AG10803 (cell line): ENCODE measurements around the gene TSPEAR.
"Not testable (repeated sequence)": the region's sequence is repeated elsewhere in the genome, so short reads cannot be mapped to it uniquely, and the experiment has no call there.

ENCODE experiments used
- DNase-seq: peaks from one replicate; pipeline ENCODE4 v3.0.0; 2010; ENCODE audit warnings: low read depth
- H3K4me3 ChIP-seq: 2 replicates; pipeline ENCODE4 v1.5.1; 2011; ENCODE audit warnings: mild to moderate bottlenecking, low read length, control low read depth
- CTCF ChIP-seq: conservative IDR thresholded peaks from 2 replicates; pipeline ENCODE4 v1.5.1; 2011; ENCODE audit warnings: mild to moderate bottlenecking, low read length, control low read depth, inconsistent platforms

The TSPEAR gene

GRCh38 chr21:44581158-44581557, 130.2 kb downstream of the TSPEAR start:
- no peak for TF ChIP-seq CTCF
- DNase-seq: no peak
- H3K4me3 ChIP-seq: no peak overlapping the region

DNA sequence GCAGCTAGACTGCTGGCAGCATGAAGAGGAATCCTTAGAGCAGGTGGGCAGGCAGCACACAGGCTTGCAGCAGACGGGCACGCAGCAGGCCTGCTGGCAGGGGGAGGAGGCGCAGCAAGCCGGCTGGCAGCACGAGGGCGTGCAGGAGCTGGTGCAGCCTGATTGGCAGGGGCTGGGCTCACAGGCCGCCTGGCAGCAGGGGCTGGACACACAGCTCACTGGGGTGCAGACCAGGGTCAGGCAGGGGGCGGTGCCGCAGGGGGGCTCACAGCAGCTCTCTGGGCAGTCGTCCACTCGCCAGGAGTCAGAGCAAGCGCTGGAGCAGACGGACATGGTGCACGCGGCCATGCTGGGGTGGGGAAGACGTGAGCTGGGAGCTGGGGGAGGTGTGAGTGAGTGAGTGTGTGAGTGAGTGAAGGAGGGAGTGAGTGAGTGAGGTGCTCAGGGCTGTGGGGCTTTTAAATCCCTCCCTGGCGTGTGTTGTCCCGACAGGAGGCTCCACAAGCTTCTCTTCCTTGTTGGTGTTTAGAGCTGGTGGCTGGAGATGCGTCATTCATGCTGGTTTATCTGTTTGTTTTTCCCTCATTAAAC, 131.0 kb downstream of the TSPEAR start, which contains the start of gene KRTAP10-5:
Gene KRTAP10-5, minus strand, starts transcription at position 374 of the 591 bp plus-strand sequence. Its CDS starts 26 bp downstream, at position 348.
- H3K4me3 ChIP-seq, DNase-seq: not testable (repeated sequence)

- DNase-seq: no peak
- no peak for TF ChIP-seq CTCF
- no peak overlapping the region for H3K4me3 ChIP-seq
These were observed 131.6 kb downstream of the TSPEAR start for GRCh38 chr21:44579833-44580144.

DNA sequence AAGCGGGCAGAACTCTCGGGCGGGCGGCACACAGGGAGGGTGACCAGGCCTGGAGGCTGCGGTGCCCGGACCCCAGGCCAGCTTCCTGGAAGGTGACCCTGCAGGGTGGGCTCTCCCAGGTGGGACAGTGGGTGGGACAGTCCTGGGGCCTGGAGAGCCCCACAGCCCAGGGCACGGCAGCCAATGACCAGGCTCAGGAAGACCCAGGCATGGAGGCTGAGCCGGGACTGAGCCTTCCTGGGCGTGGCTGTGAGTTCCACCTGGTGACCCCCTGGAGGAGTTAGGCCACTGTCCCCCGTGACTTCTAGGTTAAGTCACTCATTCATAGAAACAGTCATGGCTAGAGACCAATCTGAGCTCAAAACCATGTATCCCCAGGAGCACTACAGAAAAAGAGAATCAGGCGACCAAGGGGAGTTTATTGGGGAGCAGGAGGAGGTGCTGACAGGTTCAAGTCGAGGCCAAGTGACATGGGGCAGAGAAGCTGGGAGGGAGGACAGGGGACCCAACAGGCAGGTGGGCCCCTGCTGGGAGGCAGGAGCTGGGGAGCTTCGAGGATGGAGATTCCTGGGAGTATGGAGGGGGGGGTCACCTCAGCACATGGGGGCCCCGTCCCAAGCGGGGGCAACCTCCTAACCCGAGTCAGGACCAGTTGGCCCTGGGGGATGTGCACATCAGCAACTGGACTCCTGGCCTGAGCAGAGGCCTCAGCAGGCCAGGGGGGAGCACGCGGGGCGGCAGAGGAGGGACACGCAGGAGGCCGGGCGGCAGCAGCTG, 132.1 kb downstream of the TSPEAR start:
- no peak for TF ChIP-seq CTCF
- no peak for DNase-seq
- H3K4me3 ChIP-seq: no peak overlapping the region

- no peak for DNase-seq
- no peak for TF ChIP-seq CTCF
- no peak overlapping the region for H3K4me3 ChIP-seq
These were observed 132.9 kb downstream of the TSPEAR start for GRCh38 chr21:44578371-44579055.

- DNase-seq: no peak
- no peak overlapping the region for H3K4me3 ChIP-seq
- no peak for TF ChIP-seq CTCF
These were observed 135.3 kb downstream of the TSPEAR start for GRCh38 chr21:44576025-44576420.

DNA sequence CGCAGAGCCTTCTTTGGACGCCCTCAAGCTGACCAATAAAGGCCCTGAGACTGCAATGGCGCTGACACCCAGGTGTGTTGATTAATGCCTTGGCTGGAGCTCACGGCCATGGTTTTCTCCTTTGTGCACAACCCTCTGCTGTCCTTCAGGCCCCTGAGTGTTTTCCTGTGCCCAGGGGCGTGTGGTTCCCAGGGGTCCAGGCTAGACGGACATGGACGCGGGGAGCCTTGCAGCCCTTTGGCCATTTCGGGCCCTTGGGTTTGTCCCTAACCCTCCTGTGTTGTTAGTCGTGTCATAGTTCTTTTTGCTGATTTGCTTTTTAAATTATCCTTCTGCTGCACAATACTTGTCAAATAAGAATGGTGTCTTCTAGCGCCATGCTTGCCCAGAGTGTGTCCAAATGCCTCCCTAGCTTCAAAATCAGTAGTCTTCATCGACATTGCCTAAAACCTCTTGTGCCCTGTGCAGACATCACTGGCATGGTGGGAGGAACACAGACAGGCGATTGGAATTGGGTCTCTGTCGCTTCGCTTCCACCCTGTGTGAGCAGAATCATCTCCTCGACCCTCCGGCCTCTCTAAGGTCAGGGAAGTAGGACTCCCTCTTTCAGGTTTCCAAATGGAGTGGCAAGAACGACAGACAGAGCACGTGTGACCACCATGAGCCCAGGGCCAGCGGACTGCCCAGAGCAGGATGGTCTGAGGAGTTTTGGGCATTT, 135.9 kb downstream of the TSPEAR start:
- no peak for TF ChIP-seq CTCF
- no peak overlapping the region for H3K4me3 ChIP-seq
- no peak for DNase-seq
